IPS DF 19.7 (cell line): ENCODE results near the gene PTEN.
A peak's percentile ranks its signal among the peaks of the same experiment; 100 is the strongest.
"Not testable (repeated sequence)": the region's sequence is repeated elsewhere in the genome, so short reads cannot be mapped to it uniquely, and the experiment has no call there.

Source experiments
- DNase-seq: peaks from one replicate; pipeline ENCODE4 v3.0.0-alpha.2; 2013; ENCODE audit warnings: low read depth, low spot score

Gene PTEN

GRCh38 chr10:87845624-87845998 is 17.8 kb upstream of the PTEN start:
- DNase-seq = no peak

DNA sequence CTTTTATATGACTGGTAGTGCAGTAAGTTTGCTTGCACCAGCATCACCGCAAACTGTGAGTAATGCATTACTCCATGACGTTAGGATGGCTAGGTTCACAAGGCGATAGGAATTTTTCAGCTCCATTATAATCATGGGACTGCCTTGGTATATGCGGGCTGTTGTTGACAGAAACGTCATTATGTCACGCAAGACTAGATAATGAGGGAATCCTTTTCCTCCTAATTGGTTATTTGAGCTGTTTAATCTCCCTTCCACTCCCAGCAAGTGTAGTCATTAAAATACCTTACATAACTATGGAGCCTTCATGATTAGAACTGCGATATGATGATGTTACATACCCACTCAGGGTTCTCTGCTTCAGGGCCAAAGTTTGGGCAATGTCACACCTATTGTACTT is 17.4 kb upstream of the PTEN start:
- DNase-seq = no peak

- DNase-seq = not testable (repeated sequence)
Measured at GRCh38 chr10:87846711-87847110, 16.7 kb upstream of the PTEN start.

- DNase-seq = no peak
Measured at GRCh38 chr10:87847550-87847949, 15.9 kb upstream of the PTEN start.

- DNase-seq = no peak
Measured at GRCh38 chr10:87849001-87849400, 14.4 kb upstream of the PTEN start.

DNA sequence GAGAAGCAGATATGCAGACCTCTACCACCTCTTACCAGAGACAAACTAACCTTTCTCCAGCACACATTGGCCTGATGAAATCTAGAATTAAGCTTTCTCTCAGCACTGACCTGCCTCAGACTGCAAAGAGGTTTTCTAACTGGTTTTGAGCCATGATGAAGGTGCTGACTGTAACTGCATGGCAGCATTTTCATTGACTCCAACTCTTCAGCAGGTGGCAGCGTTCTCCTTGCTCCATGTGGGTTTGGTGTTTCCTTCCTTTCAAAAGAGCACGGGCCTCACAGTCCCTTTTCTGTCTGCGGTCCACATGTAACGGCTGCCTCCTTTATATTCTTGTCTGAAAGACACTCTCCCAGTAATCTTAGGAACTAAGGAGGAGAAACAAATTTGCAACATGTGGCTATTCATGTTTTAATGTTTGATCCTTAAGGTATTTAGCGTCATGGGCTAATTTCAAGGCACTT is 12.7 kb upstream of the PTEN start:
- no peak for DNase-seq

DNA sequence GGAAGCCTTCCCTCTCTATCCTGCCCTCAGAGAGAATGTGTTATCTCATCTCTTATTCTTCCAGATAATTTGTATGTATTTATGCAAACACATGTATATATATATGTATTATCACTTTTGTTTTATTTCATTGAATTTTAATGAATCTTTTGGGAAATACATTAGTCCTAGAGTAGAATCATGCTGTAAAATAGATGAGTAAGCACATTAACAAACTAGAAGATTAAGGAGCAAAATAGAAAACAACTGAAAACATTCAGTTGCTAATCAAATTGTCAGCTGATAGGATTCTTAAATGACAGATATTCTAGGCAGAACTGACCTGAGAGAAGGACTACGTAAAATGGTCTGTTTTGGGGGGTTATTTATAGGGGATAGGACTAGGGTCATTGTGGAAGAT is 11.3 kb upstream of the PTEN start:
- DNase-seq = no peak

- not testable (repeated sequence) for DNase-seq
Measured at GRCh38 chr10:87855247-87855646, 8.2 kb upstream of the PTEN start.

GRCh38 chr10:87855665-87856064 is 7.8 kb upstream of the PTEN start:
- not testable (repeated sequence) for DNase-seq

GRCh38 chr10:87860156-87860795 is 3.1 kb upstream of the PTEN start:
- no peak for DNase-seq

DNA sequence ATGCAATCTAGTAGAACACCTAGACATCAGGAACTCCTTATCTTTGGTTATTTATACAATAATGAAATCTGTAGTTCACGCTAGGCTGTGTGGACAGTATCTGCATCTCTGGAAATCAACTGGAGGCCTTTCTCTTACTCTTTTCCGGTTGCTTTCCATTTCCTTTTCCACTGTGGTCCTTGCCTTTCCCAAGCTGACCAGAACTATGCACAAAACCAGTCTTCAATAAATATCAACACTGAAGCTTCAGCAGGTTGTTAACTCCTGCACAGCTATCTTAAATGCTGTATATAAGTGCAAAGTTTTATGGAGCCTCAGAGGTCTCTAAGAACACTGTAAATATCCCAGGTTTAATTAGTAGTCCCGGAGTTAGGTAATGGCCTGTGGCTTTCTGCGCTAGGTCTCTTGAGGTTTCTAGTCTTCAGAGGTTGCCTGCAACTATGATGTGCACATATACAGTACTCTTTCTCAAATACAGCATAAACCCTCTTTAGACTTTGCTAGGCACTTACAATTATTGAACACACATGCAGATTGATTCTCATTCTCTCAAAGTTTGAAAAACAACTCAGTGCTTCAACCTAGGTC is 2.5 kb upstream of the PTEN start:
- no peak for DNase-seq

DNA sequence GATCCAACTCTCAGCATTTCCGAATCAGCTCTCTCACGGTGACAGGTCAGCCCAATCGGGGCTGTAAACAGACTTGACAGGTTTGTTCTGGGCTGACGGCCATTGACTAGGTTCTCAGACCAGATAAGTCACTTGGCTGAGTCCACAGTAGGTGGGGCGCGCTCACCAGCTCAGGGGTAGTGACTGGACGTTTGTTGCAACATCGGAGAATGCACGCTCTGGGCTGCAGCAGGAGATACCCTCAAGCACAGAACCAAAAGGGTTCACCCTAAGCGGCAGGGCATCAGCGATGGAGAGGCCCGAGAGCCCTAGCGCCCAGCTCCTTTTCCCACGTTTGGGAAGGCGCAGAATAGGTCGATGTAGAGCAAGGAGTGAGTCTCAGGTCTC is 1.9 kb upstream of the PTEN start:
- DNase-seq = no peak

- DNase-seq = peak; percentile 97
Measured at GRCh38 chr10:87861953-87862678, 1.3 kb upstream of the PTEN start.

DNA sequence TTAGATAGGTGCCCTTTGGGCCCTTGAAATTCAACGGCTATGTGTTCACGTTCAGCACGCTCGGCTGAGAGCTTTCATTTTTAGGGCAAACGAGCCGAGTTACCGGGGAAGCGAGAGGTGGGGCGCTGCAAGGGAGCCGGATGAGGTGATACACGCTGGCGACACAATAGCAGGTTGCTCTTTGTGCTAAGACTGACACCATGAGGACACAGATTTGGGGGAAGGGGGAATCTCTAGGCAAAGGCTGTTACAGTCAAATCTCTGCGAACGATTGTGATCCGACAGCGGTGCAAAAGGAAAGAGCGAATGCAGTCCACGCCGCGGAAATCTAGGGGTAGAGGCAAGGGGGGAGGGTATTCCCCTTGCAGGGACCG is 759 bp upstream of the PTEN start:
- no peak for DNase-seq

GRCh38 chr10:87863951-87864495 is 598 bp downstream of the PTEN start:
- not testable (repeated sequence) for DNase-seq

DNA sequence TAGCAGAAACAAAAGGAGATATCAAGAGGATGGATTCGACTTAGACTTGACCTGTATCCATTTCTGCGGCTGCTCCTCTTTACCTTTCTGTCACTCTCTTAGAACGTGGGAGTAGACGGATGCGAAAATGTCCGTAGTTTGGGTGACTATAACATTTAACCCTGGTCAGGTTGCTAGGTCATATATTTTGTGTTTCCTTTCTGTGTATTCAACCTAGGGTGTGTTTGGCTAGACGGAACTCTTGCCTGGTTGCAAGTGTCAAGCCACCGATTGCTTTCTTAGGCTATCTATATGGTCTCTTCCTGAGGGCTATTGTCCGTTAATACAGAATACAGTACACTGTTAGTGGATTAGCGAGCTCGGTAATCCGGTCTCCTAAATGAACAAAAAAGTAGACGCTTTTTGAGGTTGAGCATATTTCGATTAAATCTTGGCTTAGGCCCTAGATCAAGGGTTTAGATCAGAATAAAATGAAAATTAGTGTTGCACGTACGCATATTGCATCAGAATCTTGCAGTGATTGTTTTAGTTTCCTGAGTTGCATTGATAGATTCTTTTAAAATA is 1.2 kb downstream of the PTEN start:
- no peak for DNase-seq

GRCh38 chr10:87865241-87865881 is 1.9 kb downstream of the PTEN start:
- no peak for DNase-seq

DNA sequence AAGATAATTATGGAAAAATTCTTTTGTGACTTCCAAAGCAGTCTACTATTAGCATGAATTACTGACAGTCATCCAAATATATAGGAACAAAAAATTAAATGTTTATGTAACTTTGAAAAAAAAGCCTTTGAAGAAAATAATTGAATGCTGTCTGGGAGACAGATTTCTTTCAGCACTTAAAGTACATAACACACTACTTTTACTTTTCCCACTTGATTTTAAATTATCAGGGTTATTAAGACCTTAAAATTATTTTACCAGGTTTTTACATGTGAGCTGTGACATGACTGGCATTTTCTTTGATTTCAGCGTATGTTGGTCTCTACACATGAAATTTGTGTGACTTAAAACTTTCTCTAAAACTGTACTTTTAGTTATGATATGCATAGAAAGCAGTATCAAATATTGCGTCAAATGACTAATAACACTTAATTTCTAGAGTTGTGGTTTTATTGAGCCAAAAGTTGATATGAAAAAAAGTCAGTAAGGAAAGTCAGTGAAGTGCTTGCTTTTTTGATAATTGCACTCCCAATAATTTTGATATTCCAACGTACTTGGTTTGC is 3.1 kb downstream of the PTEN start:
- DNase-seq = no peak

- no peak for DNase-seq
Measured at GRCh38 chr10:87867453-87867852, 4.0 kb downstream of the PTEN start.

GRCh38 chr10:87868277-87868676 is 4.9 kb downstream of the PTEN start:
- DNase-seq = no peak

DNA sequence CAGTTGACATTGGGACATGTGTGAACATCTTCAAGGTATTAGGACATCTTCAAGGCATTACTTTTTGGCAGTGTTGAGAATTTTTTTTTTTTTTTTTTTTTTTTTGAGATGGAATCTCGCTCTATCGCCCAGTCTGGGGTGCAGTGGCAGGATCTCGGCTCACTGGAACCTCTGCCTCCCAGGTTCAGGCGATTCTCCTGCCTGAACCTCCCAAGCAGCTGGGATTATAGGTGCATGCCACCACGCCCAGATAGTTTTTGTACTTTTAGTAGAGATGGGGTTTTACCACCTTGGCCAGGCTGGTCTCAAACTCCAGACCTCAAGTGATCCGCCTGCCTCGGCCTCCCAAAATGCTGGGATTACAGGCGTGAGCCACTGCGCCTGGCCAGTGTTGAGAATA is 5.7 kb downstream of the PTEN start:
- not testable (repeated sequence) for DNase-seq
